GM19328 (cell line): ENCODE measurements around the gene DUSP1.
"Not testable (repeated sequence)": the region's sequence is repeated elsewhere in the genome, so short reads cannot be mapped to it uniquely, and the experiment has no call there.

Experiments
- ATAC-seq: cut with Tn5 transposase; IDR thresholded peaks from one replicate; pipeline ENCODE4 v1.9.1; 2021; ENCODE audit warnings: mild to moderate bottlenecking, moderate library complexity; ENCODE audit not compliant: unreplicated experiment

Gene DUSP1

DNA sequence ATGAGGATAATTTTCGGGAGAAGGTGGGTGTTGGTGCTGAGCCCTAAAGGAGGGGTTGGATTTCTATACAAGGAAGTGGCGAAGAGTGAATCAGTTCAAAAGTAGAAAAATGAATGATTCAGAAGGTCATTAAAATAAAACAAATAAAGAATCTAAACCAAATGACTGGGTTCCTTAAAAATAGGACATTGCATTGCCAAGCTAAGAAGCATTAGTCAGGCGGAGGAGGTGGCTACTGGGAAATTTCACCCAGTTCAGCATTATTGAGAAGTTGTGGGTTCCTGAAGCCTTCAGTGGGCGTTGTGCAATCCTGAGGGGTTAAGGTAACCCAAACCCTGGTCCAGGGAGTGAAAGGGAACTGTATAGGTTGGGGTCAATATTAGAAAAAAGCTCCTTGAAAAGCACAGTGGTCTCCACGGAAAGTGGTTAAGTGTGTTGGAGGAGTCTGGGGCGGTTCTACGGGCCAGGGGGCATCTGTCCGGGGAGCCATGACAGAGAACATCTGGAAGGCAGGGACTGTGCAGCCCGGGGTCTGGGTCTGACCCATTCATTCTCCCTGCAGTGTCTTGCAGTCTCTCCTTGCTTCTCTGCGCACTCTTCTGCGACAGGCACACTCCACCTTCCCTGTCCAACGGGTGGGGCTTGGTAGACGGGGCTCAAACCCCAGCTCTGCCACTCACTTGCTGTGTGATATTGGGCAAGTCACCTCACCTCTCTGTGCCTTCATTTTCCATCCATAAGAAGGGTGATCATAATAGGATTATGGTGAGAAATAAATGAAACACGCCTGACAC, 27.6 kb upstream of the DUSP1 start:
- ATAC-seq: no peak

GRCh38 chr5:172797771-172798191, 26.8 kb upstream of the DUSP1 start:
- no peak for ATAC-seq

DNA sequence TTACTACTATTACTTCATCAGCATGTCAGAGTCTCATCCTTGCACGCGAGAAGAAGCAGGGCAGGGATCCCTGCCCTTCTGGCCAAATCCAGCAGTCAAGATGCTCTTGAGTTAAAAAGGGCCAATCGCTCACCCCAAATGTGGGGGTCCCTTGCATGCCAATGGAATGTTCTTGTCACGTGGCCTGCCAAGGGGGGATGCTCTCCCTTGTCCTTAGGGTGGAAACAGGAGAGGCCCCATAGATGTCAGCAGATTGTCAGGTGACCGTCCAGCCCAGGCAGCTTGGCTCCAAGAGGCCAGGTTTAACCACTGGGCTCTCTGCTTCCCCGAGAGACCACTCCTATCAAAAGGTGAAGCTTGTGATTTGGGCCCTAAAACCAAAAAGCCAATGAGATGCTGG, 25.3 kb upstream of the DUSP1 start:
- no peak for ATAC-seq

DNA sequence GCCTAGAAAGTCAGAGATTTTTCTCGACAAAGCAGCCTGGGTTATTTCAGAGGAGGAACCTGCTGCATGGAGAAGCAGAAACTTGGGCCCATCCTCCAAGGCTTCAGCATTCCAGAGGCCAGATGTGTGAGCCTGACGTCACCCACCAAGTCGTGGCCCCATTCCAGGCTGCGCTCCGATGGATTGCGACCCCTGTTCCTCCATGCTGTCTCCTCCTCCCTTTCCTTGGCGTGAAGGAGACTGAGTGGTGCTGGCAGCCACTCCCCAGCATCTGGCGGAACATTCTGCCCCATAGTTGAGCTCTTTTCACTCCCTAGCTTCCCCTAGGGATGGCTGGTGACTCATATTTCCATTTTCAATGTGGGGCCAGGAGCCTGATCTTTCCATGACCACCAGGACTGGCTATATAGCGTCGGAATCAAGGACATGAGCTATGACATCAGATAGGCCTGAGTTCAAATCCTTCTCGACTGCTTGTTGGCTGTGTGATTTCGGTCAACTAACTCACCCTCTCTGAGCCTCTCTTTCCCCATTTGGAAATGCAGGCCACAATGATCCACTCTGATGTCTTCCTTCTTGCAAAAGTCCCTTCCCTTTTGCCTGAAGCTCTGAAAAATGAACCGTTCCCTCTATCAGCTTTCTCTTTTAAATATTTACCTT, 24.5 kb upstream of the DUSP1 start:
- no peak for ATAC-seq

GRCh38 chr5:172793577-172794488, 22.8 kb upstream of the DUSP1 start:
- no peak for ATAC-seq

- no peak for ATAC-seq
Measured at GRCh38 chr5:172792701-172793570, 21.9 kb upstream of the DUSP1 start.

DNA sequence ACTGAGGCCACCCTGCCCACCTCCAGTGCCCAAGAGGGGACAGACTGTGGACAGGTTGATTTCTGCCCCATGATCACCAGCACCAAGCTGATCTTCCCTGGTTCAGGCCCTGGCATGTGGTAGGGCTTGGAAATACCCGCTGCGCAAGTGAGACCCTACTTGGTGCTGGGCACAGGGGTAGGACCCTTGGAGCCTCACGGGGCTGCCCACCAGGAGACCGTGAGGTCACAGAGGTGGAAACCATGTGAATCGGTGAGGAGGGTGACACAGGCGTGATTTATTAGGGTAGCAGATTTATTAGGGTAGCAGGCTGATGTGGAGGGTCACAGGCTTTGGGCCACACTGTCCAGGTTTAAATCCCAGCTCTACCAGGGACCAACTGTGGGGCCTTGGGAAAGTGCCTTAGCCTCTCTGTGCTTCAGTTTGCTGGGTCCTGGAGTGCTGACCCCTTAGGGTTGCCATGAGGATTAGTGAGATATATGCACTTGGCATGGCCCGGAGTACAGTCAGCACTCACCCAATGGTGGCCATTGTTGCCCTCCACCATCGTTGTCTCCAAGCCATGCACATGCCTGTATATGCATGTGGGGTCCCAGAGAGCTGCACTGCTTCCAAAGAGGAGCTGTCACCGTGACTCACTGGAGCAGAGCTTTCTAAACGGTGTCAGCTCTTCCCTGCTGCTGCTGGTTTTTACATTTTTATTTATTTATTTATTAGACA, 20.9 kb upstream of the DUSP1 start:
- ATAC-seq: no peak

- ATAC-seq: no peak
Measured at GRCh38 chr5:172791286-172791685, 20.3 kb upstream of the DUSP1 start.

DNA sequence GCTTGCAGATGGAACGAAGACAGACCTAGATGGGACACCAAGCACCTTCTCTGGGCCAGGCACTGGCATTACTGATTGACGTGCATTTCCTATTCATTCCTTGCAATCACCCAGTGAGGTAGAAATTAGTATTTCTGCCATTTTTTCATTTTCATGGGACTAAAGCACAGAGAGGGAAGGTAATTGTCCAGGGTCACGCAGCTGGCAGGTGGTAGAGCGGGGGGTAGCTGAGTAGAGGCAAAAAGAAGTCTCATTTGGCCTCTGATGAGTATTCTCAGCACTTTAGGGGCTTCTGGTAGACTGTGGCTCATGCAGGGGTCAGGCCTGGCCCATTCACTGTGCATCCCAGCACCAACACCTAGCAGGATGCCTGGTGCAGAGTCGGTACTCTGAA, 19.5 kb upstream of the DUSP1 start:
- no peak for ATAC-seq

DNA sequence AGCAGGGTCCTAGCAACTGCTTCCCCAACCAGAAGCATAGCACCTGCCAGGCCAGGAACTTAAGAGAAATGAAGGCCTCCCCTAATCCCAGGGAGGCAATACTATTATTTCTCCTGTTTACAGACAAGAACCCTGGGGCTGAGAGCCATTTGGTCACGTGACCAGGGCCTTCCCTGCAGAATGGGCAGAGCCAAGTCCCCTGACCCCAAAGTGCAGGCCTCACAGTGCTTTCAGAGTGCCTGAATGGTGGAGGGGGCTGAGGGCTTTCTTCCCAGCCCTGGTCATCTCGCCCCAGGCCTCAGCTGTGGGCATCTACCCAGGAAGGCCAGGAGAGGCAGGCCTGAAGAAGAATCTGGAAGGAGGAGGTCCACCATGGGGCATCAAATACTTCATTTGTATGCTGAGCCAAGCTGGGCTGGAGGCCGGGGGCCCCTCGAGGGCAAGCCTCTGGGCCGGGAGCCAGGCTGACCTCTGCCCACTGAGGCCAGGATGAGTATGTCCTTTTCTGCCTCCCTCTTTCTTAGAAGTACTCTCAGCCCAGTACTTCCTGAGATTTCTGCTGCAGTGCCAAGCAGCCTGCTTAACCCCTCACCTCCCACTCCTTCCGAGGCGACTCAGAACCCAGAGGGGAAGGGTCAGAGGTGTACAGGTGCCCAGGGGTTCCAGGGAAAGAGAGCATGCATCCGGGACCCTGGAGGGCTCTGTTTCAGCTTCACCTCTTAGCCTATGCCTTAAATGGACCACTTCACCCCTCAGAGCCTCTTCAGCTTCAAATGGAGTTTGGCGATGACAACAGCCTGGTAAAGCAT, 18.9 kb upstream of the DUSP1 start:
- ATAC-seq: no peak

- no peak for ATAC-seq
Measured at GRCh38 chr5:172788771-172789686, 18.0 kb upstream of the DUSP1 start.

DNA sequence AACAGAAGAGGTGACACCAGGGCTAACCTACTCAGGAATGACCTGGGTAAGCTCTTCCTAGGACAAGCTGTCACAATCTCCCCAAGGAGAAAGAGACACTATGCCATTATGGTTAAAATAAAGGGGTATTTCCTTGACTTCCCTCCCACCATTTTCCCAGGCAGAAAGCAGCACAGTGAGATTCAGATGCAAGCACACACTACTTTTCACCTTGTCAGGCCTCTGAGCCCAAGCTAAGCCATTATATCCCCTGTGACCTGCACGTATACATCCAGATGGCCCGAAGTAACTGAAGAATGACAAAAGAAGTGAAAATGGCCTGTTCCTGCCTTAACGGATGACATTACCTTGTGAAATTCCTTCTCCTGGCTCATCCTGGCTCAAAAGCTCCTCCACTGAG, 16.5 kb upstream of the DUSP1 start:
- not testable (repeated sequence) for ATAC-seq

DNA sequence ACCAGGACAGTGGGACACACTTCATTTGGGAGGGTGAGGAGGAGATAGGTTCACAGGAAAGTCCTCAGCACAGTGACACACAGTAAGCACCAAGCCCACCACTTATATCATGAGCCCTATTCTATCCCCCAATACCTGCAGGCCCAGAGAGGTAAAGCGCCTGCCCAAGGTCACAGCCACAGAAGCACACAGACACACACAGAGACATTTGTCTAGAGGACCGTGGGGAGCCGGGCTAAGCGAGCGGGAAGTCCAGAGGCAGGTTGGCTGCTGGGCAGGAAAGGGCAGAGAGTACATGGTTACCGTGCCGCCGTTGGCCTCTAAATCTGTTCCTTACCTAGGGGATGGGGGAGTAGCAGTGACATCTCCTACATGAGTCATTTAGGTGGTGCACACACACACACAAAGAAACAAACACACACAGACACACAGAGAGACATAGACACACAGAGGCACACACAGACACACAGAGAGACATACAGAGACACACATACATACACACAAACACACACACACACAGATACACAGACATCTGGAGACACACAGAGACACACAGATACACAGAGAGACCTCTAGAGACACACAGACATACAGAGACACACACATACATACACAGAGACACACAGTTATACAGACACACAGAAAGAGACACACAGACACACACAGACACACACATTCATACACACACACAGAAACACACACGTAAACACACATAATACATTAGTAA, 15.9 kb upstream of the DUSP1 start:
- ATAC-seq: no peak

- ATAC-seq: no peak
Measured at GRCh38 chr5:172785429-172786088, 14.6 kb upstream of the DUSP1 start.

- not testable (repeated sequence) for ATAC-seq
Measured at GRCh38 chr5:172784162-172784561, 13.2 kb upstream of the DUSP1 start.

- ATAC-seq: not testable (repeated sequence)
Measured at GRCh38 chr5:172783319-172783718, 12.3 kb upstream of the DUSP1 start.
